HepG2 (cell line): ENCODE measurements around the gene ZNF442. TPM values are rescaled to one million over a fixed set of nuclear protein-coding genes. Genes with fewer than 3 reads are reported as not detected.
A peak's percentile ranks its signal among the peaks of the same experiment; 100 is the strongest.

Source experiments
- BCL6 ChIP-seq: IDR thresholded peaks from 2 replicates; pipeline ENCODE4 v1.6.1; 2016; ENCODE audit warnings: missing genetic modification reagents, missing compliant biosample characterization
- CBFB ChIP-seq: sonication (generic); formaldehyde crosslinking; IDR thresholded peaks from 2 replicates; pipeline ENCODE4 v1.4.0; 2020; ENCODE audit warnings: missing genetic modification reagents
- CSRNP2 ChIP-seq: sonication (generic); formaldehyde crosslinking; conservative IDR thresholded peaks from 2 replicates; pipeline ENCODE4 v1.8.0; 2022; ENCODE audit warnings: low read depth, missing genetic modification reagents
- EP300 ChIP-seq, 3 experiments: sonication (generic) in 1 of 3; formaldehyde crosslinking in 1 of 3; IDR thresholded peaks; 2 replicates each; pipeline versions ENCODE4 v1.5.1 to v1.6.1; 2011 to 2020; ENCODE audit warnings: low read depth in 2 of 3, low read length in 2 of 3, borderline replicate concordance in 1 of 3, improper control_type of control experiment in 1 of 3, mild to moderate bottlenecking in 1 of 3, missing genetic modification reagents in 1 of 3, moderate library complexity in 1 of 3
- FOXK2 ChIP-seq: fragments of 450-650 bp; IDR thresholded peaks from 2 replicates; pipeline ENCODE4 v1.6.1; 2016
- GFI1 ChIP-seq: sonication (generic); formaldehyde crosslinking; IDR thresholded peaks from 2 replicates; pipeline ENCODE4 v1.5.0; 2020; ENCODE audit warnings: missing genetic modification reagents, mild to moderate bottlenecking, borderline replicate concordance
- HOXA9 ChIP-seq: sonication (generic); formaldehyde crosslinking; IDR thresholded peaks from 2 replicates; pipeline ENCODE4 v1.8.1; 2022; ENCODE audit warnings: missing genetic modification reagents, mild to moderate bottlenecking, moderate library complexity, borderline replicate concordance
- MAFK ChIP-seq, 2 experiments: IDR thresholded peaks in 1 of 2; conservative IDR thresholded peaks in 1 of 2; 2 replicates each; pipeline ENCODE4 v1.6.1; 2011; ENCODE audit warnings: improper control_type of control experiment in 2 of 2, low read length in 2 of 2
- REPIN1 ChIP-seq: sonication (generic); formaldehyde crosslinking; IDR thresholded peaks from 2 replicates; pipeline ENCODE4 v1.8.0; 2022; ENCODE audit warnings: missing genetic modification reagents, low read depth, mild to moderate bottlenecking, borderline replicate concordance
- RFX5 ChIP-seq: IDR thresholded peaks from 2 replicates; pipeline ENCODE4 v1.6.1; 2011; ENCODE audit warnings: low read depth, low read length, improper control_type of control experiment
- SIX4 ChIP-seq: sonication (generic); formaldehyde crosslinking; IDR thresholded peaks from 2 replicates; pipeline ENCODE4 v1.4.0; 2020; ENCODE audit warnings: missing genetic modification reagents
- SNRNP70 ChIP-seq: fragments of 200-400 bp; formaldehyde crosslinking; IDR thresholded peaks from 2 replicates; pipeline ENCODE4 v1.6.1; 2017; ENCODE audit warnings: mild to moderate bottlenecking, low read depth, low read length, moderate library complexity
- TEAD3 ChIP-seq: optimal IDR thresholded peaks from 2 replicates; pipeline ENCODE3; 2016; ENCODE audit warnings: borderline replicate concordance
- TP53 ChIP-seq: sonication (generic); formaldehyde crosslinking; conservative IDR thresholded peaks from 2 replicates; pipeline ENCODE4 v1.4.0; 2020; ENCODE audit warnings: missing genetic modification reagents
- ZBTB21 ChIP-seq: sonication (generic); formaldehyde crosslinking; IDR thresholded peaks from 2 replicates; pipeline ENCODE4 v1.4.0; 2020; ENCODE audit warnings: missing genetic modification reagents
- ZNF121 ChIP-seq: sonication (generic); formaldehyde crosslinking; IDR thresholded peaks from 2 replicates; pipeline ENCODE4 v1.5.0; 2020; ENCODE audit warnings: mild to moderate bottlenecking, missing genetic modification reagents
- ZNF383 ChIP-seq: sonication (generic); formaldehyde crosslinking; IDR thresholded peaks from 2 replicates; pipeline ENCODE4 v1.4.0; 2020; ENCODE audit warnings: missing genetic modification reagents, mild to moderate bottlenecking, borderline replicate concordance
- ZNF414 ChIP-seq: sonication (generic); formaldehyde crosslinking; IDR thresholded peaks from 2 replicates; pipeline ENCODE4 v1.5.0; 2020; ENCODE audit warnings: missing genetic modification reagents
- ZNF484 ChIP-seq: sonication (generic); formaldehyde crosslinking; IDR thresholded peaks from 2 replicates; pipeline ENCODE4 v1.5.1; 2020; ENCODE audit warnings: mild to moderate bottlenecking, low read depth, missing genetic modification reagents, borderline replicate concordance
- ZNF761 ChIP-seq: sonication (generic); formaldehyde crosslinking; conservative IDR thresholded peaks from 2 replicates; pipeline ENCODE4 v1.4.0; 2020; ENCODE audit warnings: mild to moderate bottlenecking, missing genetic modification reagents
- ZNF772 ChIP-seq: sonication (generic); formaldehyde crosslinking; IDR thresholded peaks from 2 replicates; pipeline ENCODE4 v1.5.0; 2020; ENCODE audit warnings: mild to moderate bottlenecking, missing genetic modification reagents
- polyA plus RNA-seq, 8 experiments: library from polyadenylated mRNA; depleted of rRNA in 3 of 8; stranded (reverse) in 7 of 8; unstranded in 1 of 8; fragments of >200 nt; fragmentation: Illumina TruSeq in 4 of 8; extraction: Trizol in 4 of 8; gene quantifications; 2 replicates each; pipeline versions ENCODE4 v1.2.1 to v1.2.3, GENCODE V29; 2011 to 2016; ENCODE audit warnings: low read depth in 4 of 8, missing spikeins in 1 of 8, mixed read lengths in 1 of 8; ENCODE audit not compliant: insufficient read depth in 1 of 8
- total RNA-seq, 5 experiments: library from RNA; depleted of rRNA; stranded (reverse); fragments of >200 nt; fragmentation: Illumina TruSeq; extraction: Trizol; gene quantifications; 2 replicates each; pipeline ENCODE4 v1.2.3, GENCODE V29; 2016; ENCODE audit warnings: low read depth in 1 of 5
- TF ChIP-seq, protein P1 (sequence below): sonication (generic); formaldehyde crosslinking; IDR thresholded peaks from 2 replicates; pipeline ENCODE4 v1.5.1; 2020; ENCODE audit warnings: missing genetic modification reagents, mild to moderate bottlenecking, borderline replicate concordance
- TF ChIP-seq, protein P2 (sequence below): IDR thresholded peaks from 2 replicates; pipeline ENCODE4 v1.6.1; 2018; ENCODE audit warnings: missing genetic modification reagents
- TF ChIP-seq, protein P3 (sequence below): sonication (generic); formaldehyde crosslinking; IDR thresholded peaks from 2 replicates; pipeline ENCODE4 v1.4.0; 2020; ENCODE audit warnings: missing genetic modification reagents

The ZNF442 gene
- total and polyA plus RNA-seq, 2 of the 13 experiments (the other 11 are each of a cell fraction or from before 2014, with no cell fraction given), result 1.0 to 6.0 TPM

- TF ChIP-seq GFI1 (CRISPR knock-in tag) (peak; percentile 90), TEAD3 (CRISPR knock-in tag) (peak; percentile 74), MAFK (conservative IDR thresholded peaks at IDR 0.05 in 1 of 2, IDR thresholded peaks at IDR 0.05 in 1 of 2; ENCODE audit: low read length in 2 of 2) (no peak), ZNF383 (CRISPR knock-in tag) (no peak), CSRNP2 (CRISPR knock-in tag) (no peak), FOXK2 (peak; percentile 29; the same call in 1 of the 2 replicates), TP53 (CRISPR knock-in tag) (no peak), SNRNP70 (no peak), REPIN1 (CRISPR knock-in tag) (0 out of 2 replicates have a peak, but pooled peaks have one; percentile 20), ZNF121 (CRISPR knock-in tag) (0 out of 2 replicates have a peak, but pooled peaks have one; percentile 24), ZNF414 (CRISPR knock-in tag) (no peak), ZNF484 (no peak), ZBTB21 (no peak), BCL6 (peak; percentile 85), ZNF761 (CRISPR knock-in tag) (peak; percentile 62; the same call in 1 of the 2 replicates), ZNF772 (CRISPR knock-in tag) (peak; percentile 56; the same call in 1 of the 2 replicates), SIX4 (CRISPR knock-in tag) (peak; percentile 57), EP300 (IDR thresholded peaks at IDR 0.05; ENCODE audit: low read depth in 2 of 2, low read length in 2 of 2) (peak; percentile 67 to 96; a peak in 3 of 4 replicates), EP300 (CRISPR knock-in tag; IDR thresholded peaks at IDR 0.05; ENCODE audit: borderline replicate concordance) (peak; percentile 88), CBFB (peak; percentile 86), RFX5 (no peak), HOXA9 (no peak)
- TF ChIP-seq, protein P1, sequence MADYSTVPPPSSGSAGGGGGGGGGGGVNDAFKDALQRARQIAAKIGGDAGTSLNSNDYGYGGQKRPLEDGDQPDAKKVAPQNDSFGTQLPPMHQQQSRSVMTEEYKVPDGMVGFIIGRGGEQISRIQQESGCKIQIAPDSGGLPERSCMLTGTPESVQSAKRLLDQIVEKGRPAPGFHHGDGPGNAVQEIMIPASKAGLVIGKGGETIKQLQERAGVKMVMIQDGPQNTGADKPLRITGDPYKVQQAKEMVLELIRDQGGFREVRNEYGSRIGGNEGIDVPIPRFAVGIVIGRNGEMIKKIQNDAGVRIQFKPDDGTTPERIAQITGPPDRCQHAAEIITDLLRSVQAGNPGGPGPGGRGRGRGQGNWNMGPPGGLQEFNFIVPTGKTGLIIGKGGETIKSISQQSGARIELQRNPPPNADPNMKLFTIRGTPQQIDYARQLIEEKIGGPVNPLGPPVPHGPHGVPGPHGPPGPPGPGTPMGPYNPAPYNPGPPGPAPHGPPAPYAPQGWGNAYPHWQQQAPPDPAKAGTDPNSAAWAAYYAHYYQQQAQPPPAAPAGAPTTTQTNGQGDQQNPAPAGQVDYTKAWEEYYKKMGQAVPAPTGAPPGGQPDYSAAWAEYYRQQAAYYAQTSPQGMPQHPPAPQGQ (CRISPR knock-in tag), result no peak
- TF ChIP-seq, protein P2, sequence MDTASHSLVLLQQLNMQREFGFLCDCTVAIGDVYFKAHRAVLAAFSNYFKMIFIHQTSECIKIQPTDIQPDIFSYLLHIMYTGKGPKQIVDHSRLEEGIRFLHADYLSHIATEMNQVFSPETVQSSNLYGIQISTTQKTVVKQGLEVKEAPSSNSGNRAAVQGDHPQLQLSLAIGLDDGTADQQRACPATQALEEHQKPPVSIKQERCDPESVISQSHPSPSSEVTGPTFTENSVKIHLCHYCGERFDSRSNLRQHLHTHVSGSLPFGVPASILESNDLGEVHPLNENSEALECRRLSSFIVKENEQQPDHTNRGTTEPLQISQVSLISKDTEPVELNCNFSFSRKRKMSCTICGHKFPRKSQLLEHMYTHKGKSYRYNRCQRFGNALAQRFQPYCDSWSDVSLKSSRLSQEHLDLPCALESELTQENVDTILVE (CRISPR knock-in tag), result 0 out of 2 replicates have a peak, but pooled peaks have one; percentile 54
- TF ChIP-seq, protein P3, sequence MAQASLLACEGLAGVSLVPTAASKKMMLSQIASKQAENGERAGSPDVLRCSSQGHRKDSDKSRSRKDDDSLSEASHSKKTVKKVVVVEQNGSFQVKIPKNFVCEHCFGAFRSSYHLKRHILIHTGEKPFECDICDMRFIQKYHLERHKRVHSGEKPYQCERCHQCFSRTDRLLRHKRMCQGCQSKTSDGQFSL (CRISPR knock-in tag), result peak; percentile 49; the same call in 1 of the 2 replicates
These were observed 34.1 kb downstream of the ZNF442 start (continued) for GRCh38 chr19:12331211-12331941.
